ENCODE results near the gene ASRGL1. TPM values are rescaled to one million over a fixed set of nuclear protein-coding genes. Genes with fewer than 3 reads are reported as not detected.
A peak's percentile ranks its signal among the peaks of the same experiment; 100 is the strongest.
"Not testable (repeated sequence)": the region's sequence is repeated elsewhere in the genome, so short reads cannot be mapped to it uniquely, and the experiment has no call there.

Gene ASRGL1
- total RNA-seq, 1 experiment from 2014 or later = 26.6 TPM

GRCh38 chr11:62333768-62334167 is 3.5 kb upstream of the ASRGL1 start:
- no peaks in the 10 kb centered on the region for H4K20me1 ChIP-seq (ENCODE audit: low read length)
- H3K9me3 ChIP-seq (ENCODE audit: low read length) = no peaks in the 10 kb centered on the region
- no peak overlapping the region for H2AFZ ChIP-seq (ENCODE audit: low read length)
- POLR2A ChIA-PET (ENCODE audit: unreplicated experiment) = no interaction called here
- H3F3A ChIP-seq (ENCODE audit: low read length, unreplicated experiment) = no peaks in the 10 kb centered on the region
- no peaks in the 10 kb centered on the region for H3K9me2 ChIP-seq (replicated peaks; ENCODE audit: low read length)
- ATAC-seq (no peak), DNase-seq (no peak)
- H3K4me2 ChIP-seq (ENCODE audit: low read length) = no peak overlapping the region
- intact Hi-C loops (cut with micrococcal nuclease) = no loop called here
- H3K9ac ChIP-seq (ENCODE audit: low read length) = no peak overlapping the region
- H3K4me3 ChIP-seq (ENCODE audit: low read length) = no peak overlapping the region
- peaks cover 7% of the 10 kb centered on the region for H3K4me1 ChIP-seq (ENCODE audit: insufficient read depth, low read length)
- peaks cover 36% of the 10 kb centered on the region; the same call in 1 of the 2 replicates for H3K27me3 ChIP-seq (ENCODE audit: low read length)
- H3K79me2 ChIP-seq (ENCODE audit: low read length) = no peaks in the 10 kb centered on the region
- CTCF ChIA-PET = interaction anchor here (0.6 kb wide), 1 partner anchor 266 kb away, joined by 5 read pairs; no protein-coding TSS in a partner anchor
- BruUV-seq (replicated peaks) = no TSS peak
- TF ChIP-seq EZH2phosphoT487 (IDR thresholded peaks at IDR 0.05; ENCODE audit: borderline replicate concordance, low read length) (no peak), CTCF (conservative IDR thresholded peaks at IDR 0.05; ENCODE audit: low read depth, low read length) (no peak)
- no peaks in the 10 kb centered on the region for H3K36me3 ChIP-seq (ENCODE audit: low read depth, low read length)
- H3K27ac ChIP-seq (ENCODE audit: low read length) = no peak overlapping the region

GRCh38 chr11:62336949-62337302 is 322 bp upstream of the ASRGL1 start:
- DNase-seq; H3K4me1 ChIP-seq (ENCODE audit: insufficient read depth, low read length); H3F3A ChIP-seq (ENCODE audit: low read length, unreplicated experiment); BruUV-seq (replicated peaks); intact Hi-C loops (cut with micrococcal nuclease); POLR2A ChIA-PET (ENCODE audit: unreplicated experiment); H4K20me1 ChIP-seq (ENCODE audit: low read length); H3K9ac ChIP-seq (ENCODE audit: low read length); H3K79me2 ChIP-seq (ENCODE audit: low read length); H3K9me2 ChIP-seq (replicated peaks; ENCODE audit: low read length); ATAC-seq; H3K27ac ChIP-seq (ENCODE audit: low read length); H3K9me3 ChIP-seq (ENCODE audit: low read length); H3K36me3 ChIP-seq (ENCODE audit: low read depth, low read length): not testable (repeated sequence)
- peak overlapping the region; percentile 99 for H3K4me2 ChIP-seq (ENCODE audit: low read length)
- H3K4me3 ChIP-seq (ENCODE audit: low read length) = peak overlapping the region; percentile 83
- H2AFZ ChIP-seq (ENCODE audit: low read length) = peak overlapping the region; percentile 91
- peaks cover 24% of the 10 kb centered on the region; the same call in 1 of the 2 replicates for H3K27me3 ChIP-seq (ENCODE audit: low read length)
- CTCF ChIA-PET = interaction anchor here (0.6 to 1.3 kb wide), 2 partner anchors 120 to 254 kb away, joined by 5 read pairs; partner anchors contain the start of gene TUT1

GRCh38 chr11:62338218-62338617 is 970 bp downstream of the ASRGL1 start:
- Histone ChIP-seq H3K9ac (ENCODE audit: low read length) (peak overlapping the region; percentile 49), H4K20me1 (ENCODE audit: low read length) (no peaks in the 10 kb centered on the region), H3K4me2 (ENCODE audit: low read length) (peak overlapping the region; percentile 99), H3F3A (ENCODE audit: low read length, unreplicated experiment) (no peaks in the 10 kb centered on the region), H3K79me2 (ENCODE audit: low read length) (no peaks in the 10 kb centered on the region), H3K9me3 (ENCODE audit: low read length) (no peaks in the 10 kb centered on the region), H2AFZ (ENCODE audit: low read length) (peak overlapping the region; percentile 91), H3K4me1 (ENCODE audit: insufficient read depth, low read length) (peaks cover 7% of the 10 kb centered on the region), H3K9me2 (replicated peaks; ENCODE audit: low read length) (no peaks in the 10 kb centered on the region), H3K27ac (ENCODE audit: low read length) (no peak overlapping the region), H3K4me3 (ENCODE audit: low read length) (peak overlapping the region; percentile 83), H3K36me3 (ENCODE audit: low read depth, low read length) (no peaks in the 10 kb centered on the region), H3K27me3 (ENCODE audit: low read length) (peaks cover 12% of the 10 kb centered on the region; the same call in 1 of the 2 replicates)
- POLR2A ChIA-PET (ENCODE audit: unreplicated experiment) = no interaction called here
- BruUV-seq (replicated peaks) = no TSS peak
- DNase-seq (no peak), ATAC-seq (no peak)
- CTCF ChIA-PET = interaction anchor here (0.6 to 1.3 kb wide), 3 partner anchors 38 to 121 kb away, joined by 3 to 5 read pairs (median 4); no protein-coding TSS in a partner anchor
- TF ChIP-seq EZH2 (IDR thresholded peaks at IDR 0.05; ENCODE audit: low read length, unreplicated experiment) = no peak
- TF ChIP-seq CTCF (conservative IDR thresholded peaks at IDR 0.05; ENCODE audit: low read depth, low read length) = no peak
- TF ChIP-seq EZH2phosphoT487 (IDR thresholded peaks at IDR 0.05; ENCODE audit: borderline replicate concordance, low read length) = no peak
- intact Hi-C loops (cut with micrococcal nuclease) = no loop called here

Measured in PC-3 (cell line).